GM21390 (cell line): Measurements from ENCODE around the gene RMND5B.
"Not testable (repeated sequence)": the region's sequence is repeated elsewhere in the genome, so short reads cannot be mapped to it uniquely, and the experiment has no call there.

Experiments
- ATAC-seq: cut with Tn5 transposase; IDR thresholded peaks from one replicate; pipeline ENCODE4 v1.9.1; 2021; ENCODE audit not compliant: unreplicated experiment

Gene RMND5B

GRCh38 chr5:178130576-178131445, at the start of gene RMND5B:
Gene RMND5B (plus strand): TSS chr5:178131014. CDS start chr5:178138120, 7,106 bp downstream.
- peak; percentile 90 for ATAC-seq

- ATAC-seq, result no peak
Observed at GRCh38 chr5:178081571-178082243, 49.1 kb upstream of the RMND5B start.

GRCh38 chr5:178083922-178084321, 46.9 kb upstream of the RMND5B start:
- ATAC-seq, result no peak

GRCh38 chr5:178085316-178085715, 45.5 kb upstream of the RMND5B start:
- ATAC-seq, result no peak

GRCh38 chr5:178086266-178086665, 44.5 kb upstream of the RMND5B start:
- no peak for ATAC-seq

GRCh38 chr5:178087199-178087598, 43.6 kb upstream of the RMND5B start:
- ATAC-seq, result not testable (repeated sequence)

GRCh38 chr5:178090856-178091255, 40.0 kb upstream of the RMND5B start:
- ATAC-seq, result no peak

GRCh38 chr5:178093134-178093533, 37.7 kb upstream of the RMND5B start:
- ATAC-seq, result no peak

- ATAC-seq, result no peak
Observed at GRCh38 chr5:178094345-178094744, 36.5 kb upstream of the RMND5B start.

- ATAC-seq, result no peak
Observed at GRCh38 chr5:178098685-178099084, 32.1 kb upstream of the RMND5B start.

- no peak for ATAC-seq
Observed at GRCh38 chr5:178103612-178104011, 27.2 kb upstream of the RMND5B start.

GRCh38 chr5:178104492-178104891, 26.3 kb upstream of the RMND5B start:
- ATAC-seq, result no peak

- no peak for ATAC-seq
Observed at GRCh38 chr5:178106086-178106485, 24.7 kb upstream of the RMND5B start.

- ATAC-seq, result no peak
Observed at GRCh38 chr5:178106556-178107239, 24.1 kb upstream of the RMND5B start.

- ATAC-seq, result no peak
Observed at GRCh38 chr5:178107756-178108310, 23.0 kb upstream of the RMND5B start.

GRCh38 chr5:178108446-178108845, 22.4 kb upstream of the RMND5B start:
- no peak for ATAC-seq

GRCh38 chr5:178108966-178109365, 21.8 kb upstream of the RMND5B start:
- ATAC-seq, result no peak

GRCh38 chr5:178110511-178110910, 20.3 kb upstream of the RMND5B start:
- ATAC-seq, result no peak

GRCh38 chr5:178111925-178112324, 18.9 kb upstream of the RMND5B start:
- ATAC-seq, result no peak

- ATAC-seq, result no peak
Observed at GRCh38 chr5:178112545-178112944, 18.3 kb upstream of the RMND5B start.

- peak; percentile 61 for ATAC-seq
Observed at GRCh38 chr5:178113141-178113787, 17.6 kb upstream of the RMND5B start, which contains the start of gene N4BP3. Gene N4BP3 (plus strand): TSS chr5:178113532. CDS start chr5:178119584, 6,052 bp downstream.
